GM12865 (cell line): ENCODE measurements around the gene ATE1.

Experiments used
- DNase-seq: peaks from one replicate; pipeline ENCODE4 v3.0.0; 2010; ENCODE audit warnings: low read depth
- H3K4me3 ChIP-seq: 2 replicates; pipeline ENCODE4 v1.5.1; 2011; ENCODE audit warnings: mild to moderate bottlenecking, low read depth, low read length, control low read depth
- CTCF ChIP-seq: IDR thresholded peaks from 2 replicates; pipeline ENCODE4 v1.5.1; 2011; ENCODE audit warnings: low read length, control low read depth, low read depth, inconsistent platforms; ENCODE audit not compliant: insufficient read depth; ENCODE audit errors: missing control alignments

Gene ATE1

GRCh38 chr10:121844537-121844936, 83.3 kb downstream of the ATE1 start:
- no peak for DNase-seq
- no peak overlapping the region for H3K4me3 ChIP-seq
- no peak for TF ChIP-seq CTCF

- DNase-seq, result no peak
- no peak overlapping the region for H3K4me3 ChIP-seq
Observed at GRCh38 chr10:121843379-121843778, 84.5 kb downstream of the ATE1 start.

GRCh38 chr10:121841862-121842261, 86.0 kb downstream of the ATE1 start:
- H3K4me3 ChIP-seq, result no peak overlapping the region
- no peak for DNase-seq
- no peak for TF ChIP-seq CTCF

More at GRCh38 chr10:121843379-121843778, 84.5 kb downstream of the ATE1 start:
- no peak for TF ChIP-seq CTCF

DNA sequence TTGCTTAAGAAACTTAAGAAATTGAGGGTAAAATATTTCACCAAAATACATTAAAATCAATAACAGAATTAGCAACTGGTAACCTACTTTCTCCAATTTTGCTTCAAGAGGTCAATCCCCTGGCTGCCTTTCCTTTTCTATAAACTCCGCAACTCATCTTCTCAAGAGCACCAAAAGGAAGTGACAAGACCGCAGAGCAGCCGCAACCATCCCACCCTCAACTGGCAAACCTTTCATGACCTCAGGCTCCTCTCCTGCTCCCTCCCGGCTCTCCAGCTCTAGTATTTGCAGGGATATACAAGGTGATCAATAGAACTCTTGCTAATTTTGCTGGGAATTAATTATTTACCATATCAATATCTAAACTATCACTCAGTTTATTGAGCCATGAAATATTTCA, 88.9 kb downstream of the ATE1 start:
- no peak overlapping the region for H3K4me3 ChIP-seq
- TF ChIP-seq CTCF, result no peak
- DNase-seq, result no peak

DNA sequence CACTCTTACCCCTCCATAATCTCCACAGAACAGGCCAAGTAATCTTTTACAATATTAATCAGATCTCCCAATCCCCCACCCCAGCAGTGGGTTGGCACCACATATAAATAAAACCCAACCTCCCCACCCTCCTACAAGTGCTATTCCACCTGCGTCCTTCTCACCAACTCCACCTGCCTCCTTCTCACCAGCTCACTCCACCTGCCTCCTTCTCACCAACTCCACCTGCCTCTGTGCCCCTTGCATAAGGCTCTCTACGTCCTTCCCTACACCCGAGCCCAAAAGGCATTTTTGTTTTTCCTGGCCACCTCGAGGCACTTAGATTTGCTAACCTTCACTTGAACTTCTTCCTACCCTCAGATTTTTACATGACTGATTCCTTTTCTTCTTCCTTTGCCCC, 89.7 kb downstream of the ATE1 start:
- TF ChIP-seq CTCF, result no peak
- no peak for DNase-seq
- no peak overlapping the region for H3K4me3 ChIP-seq

- no peak for TF ChIP-seq CTCF
- no peak overlapping the region for H3K4me3 ChIP-seq
- DNase-seq, result no peak
Observed at GRCh38 chr10:121836171-121836570, 91.7 kb downstream of the ATE1 start.

- DNase-seq, result no peak
- H3K4me3 ChIP-seq, result no peak overlapping the region
- no peak for TF ChIP-seq CTCF
Observed at GRCh38 chr10:121835376-121835775, 92.5 kb downstream of the ATE1 start.
